SW480 (cell line): ENCODE data around the gene LENG8.
A peak's percentile ranks its signal among the peaks of the same experiment; 100 is the strongest.

Experiments used
- DNase-seq: peaks from one replicate; pipeline ENCODE4 v3.0.0-alpha.2; 2016; ENCODE audit warnings: low spot score

The LENG8 gene

GRCh38 chr19:54448774-54449700 lies at the start of gene LENG8:
Gene LENG8 (plus strand): TSS chr19:54449199. CDS start chr19:54451345, 2,146 bp downstream.
- DNase-seq = peak; percentile 99

- no peak for DNase-seq
Observed at GRCh38 chr19:54400913-54401312, 48.1 kb upstream of the LENG8 start.

GRCh38 chr19:54403054-54403453 lies 45.9 kb upstream of the LENG8 start:
- no peak for DNase-seq

- DNase-seq = no peak
Observed at GRCh38 chr19:54405628-54406027, 43.4 kb upstream of the LENG8 start.

GRCh38 chr19:54407780-54408179 lies 41.2 kb upstream of the LENG8 start:
- no peak for DNase-seq

- no peak for DNase-seq
Observed at GRCh38 chr19:54408456-54409026, 40.5 kb upstream of the LENG8 start.

GRCh38 chr19:54411033-54411432 lies 38.0 kb upstream of the LENG8 start:
- no peak for DNase-seq

- DNase-seq = peak; percentile 36
Observed at GRCh38 chr19:54412877-54413276, 36.1 kb upstream of the LENG8 start.

GRCh38 chr19:54414156-54414555 lies 34.8 kb upstream of the LENG8 start:
- no peak for DNase-seq

- DNase-seq = no peak
Observed at GRCh38 chr19:54415208-54415900, 33.6 kb upstream of the LENG8 start, which contains the start of gene TTYH1. Gene TTYH1 (plus strand): TSS chr19:54415464. CDS start chr19:54415553, 89 bp downstream.

- DNase-seq = no peak
Observed at GRCh38 chr19:54415901-54416673, 32.9 kb upstream of the LENG8 start.

GRCh38 chr19:54416695-54417491 lies 32.1 kb upstream of the LENG8 start:
- no peak for DNase-seq

GRCh38 chr19:54418030-54418929 lies 30.7 kb upstream of the LENG8 start:
- peak; percentile 79 for DNase-seq

- DNase-seq = no peak
Observed at GRCh38 chr19:54418930-54419800, 29.8 kb upstream of the LENG8 start.

- DNase-seq = no peak
Observed at GRCh38 chr19:54420068-54420382, 29.0 kb upstream of the LENG8 start.

- DNase-seq = peak; percentile 94
Observed at GRCh38 chr19:54420383-54421168, 28.4 kb upstream of the LENG8 start.

GRCh38 chr19:54421169-54421516 lies 27.9 kb upstream of the LENG8 start:
- no peak for DNase-seq

GRCh38 chr19:54421521-54421920 lies 27.5 kb upstream of the LENG8 start:
- no peak for DNase-seq
